ENCODE results near the gene ARHGEF28.
A peak's percentile ranks its signal among the peaks of the same experiment; 100 is the strongest.

ARHGEF28 gene

GRCh38 chr5:73841641-73842040 is 215.6 kb downstream of the ARHGEF28 start:
- H3K4me3 ChIP-seq (ENCODE audit: control insufficient read depth, low read depth, low read length): no peak overlapping the region
- TF ChIP-seq, protein P1, sequence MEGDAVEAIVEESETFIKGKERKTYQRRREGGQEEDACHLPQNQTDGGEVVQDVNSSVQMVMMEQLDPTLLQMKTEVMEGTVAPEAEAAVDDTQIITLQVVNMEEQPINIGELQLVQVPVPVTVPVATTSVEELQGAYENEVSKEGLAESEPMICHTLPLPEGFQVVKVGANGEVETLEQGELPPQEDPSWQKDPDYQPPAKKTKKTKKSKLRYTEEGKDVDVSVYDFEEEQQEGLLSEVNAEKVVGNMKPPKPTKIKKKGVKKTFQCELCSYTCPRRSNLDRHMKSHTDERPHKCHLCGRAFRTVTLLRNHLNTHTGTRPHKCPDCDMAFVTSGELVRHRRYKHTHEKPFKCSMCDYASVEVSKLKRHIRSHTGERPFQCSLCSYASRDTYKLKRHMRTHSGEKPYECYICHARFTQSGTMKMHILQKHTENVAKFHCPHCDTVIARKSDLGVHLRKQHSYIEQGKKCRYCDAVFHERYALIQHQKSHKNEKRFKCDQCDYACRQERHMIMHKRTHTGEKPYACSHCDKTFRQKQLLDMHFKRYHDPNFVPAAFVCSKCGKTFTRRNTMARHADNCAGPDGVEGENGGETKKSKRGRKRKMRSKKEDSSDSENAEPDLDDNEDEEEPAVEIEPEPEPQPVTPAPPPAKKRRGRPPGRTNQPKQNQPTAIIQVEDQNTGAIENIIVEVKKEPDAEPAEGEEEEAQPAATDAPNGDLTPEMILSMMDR (IDR thresholded peaks at IDR 0.05; ENCODE audit: control insufficient read depth, insufficient read depth, low read depth, low read length, missing control alignments): no peak
- no peak for DNase-seq (ENCODE audit: low read depth)

GRCh38 chr5:73844165-73844564 is 218.2 kb downstream of the ARHGEF28 start:
- H3K4me3 ChIP-seq (ENCODE audit: control insufficient read depth, low read depth, low read length): no peak overlapping the region
- DNase-seq (ENCODE audit: low read depth): no peak
- TF ChIP-seq, protein P1 (IDR thresholded peaks at IDR 0.05; ENCODE audit: control insufficient read depth, insufficient read depth, low read depth, low read length, missing control alignments): no peak

DNA sequence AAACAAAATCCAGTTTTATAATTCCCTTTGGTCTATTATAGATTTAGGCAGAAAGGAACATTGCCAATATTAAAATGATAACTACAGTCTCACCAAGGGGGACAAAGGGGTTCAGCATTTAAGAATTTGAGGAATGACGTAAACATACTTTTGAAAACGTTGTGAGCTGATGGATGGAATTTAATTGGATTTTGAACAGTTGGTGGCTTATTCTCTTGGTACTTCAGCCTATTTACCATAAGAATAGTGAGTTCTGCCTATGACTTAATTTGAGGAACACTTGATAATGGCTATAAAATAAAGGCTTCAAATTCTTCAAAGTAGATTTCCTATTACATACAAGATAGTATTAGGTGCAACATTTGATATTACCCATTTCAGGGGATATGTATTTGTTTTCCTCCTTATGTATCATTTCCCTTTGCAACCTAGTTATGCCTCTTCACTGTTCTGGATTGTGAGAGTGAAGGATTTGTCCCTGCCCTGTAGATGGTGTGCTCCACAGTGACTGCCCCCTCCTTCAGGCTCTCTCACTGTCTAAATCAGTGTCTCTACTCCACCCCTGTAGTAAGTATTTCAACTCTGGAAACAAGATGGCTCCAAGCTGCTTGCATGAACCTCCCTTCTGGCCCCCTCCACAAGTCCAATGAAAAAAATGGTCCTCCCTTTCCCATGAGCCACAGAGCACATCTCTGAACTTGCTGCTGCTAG is 225.6 kb downstream of the ARHGEF28 start:
- no peak overlapping the region for H3K4me3 ChIP-seq (ENCODE audit: control insufficient read depth, low read depth, low read length)
- no peak for DNase-seq (ENCODE audit: low read depth)
- TF ChIP-seq, protein P1 (IDR thresholded peaks at IDR 0.05; ENCODE audit: control insufficient read depth, insufficient read depth, low read depth, low read length, missing control alignments): no peak

DNA sequence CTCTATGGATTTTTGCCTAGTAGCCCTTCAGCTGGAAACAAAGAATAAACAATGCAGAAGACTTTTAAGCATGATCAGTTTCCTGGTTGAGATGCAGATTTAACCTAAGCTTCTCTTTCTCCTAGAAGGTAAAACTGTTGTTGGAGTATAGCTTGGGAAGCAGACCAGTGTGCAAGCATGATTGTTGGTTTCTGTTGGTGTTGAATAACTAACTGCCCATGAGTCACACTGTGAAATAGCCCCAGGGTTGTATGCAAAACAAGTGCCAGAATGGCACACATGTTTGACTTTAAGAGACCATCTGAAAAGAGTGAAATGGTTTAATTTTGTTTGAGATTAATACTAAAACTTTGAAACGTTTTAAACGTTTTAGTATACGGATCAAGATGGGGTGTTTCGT is 227.1 kb downstream of the ARHGEF28 start:
- TF ChIP-seq, protein P1 (IDR thresholded peaks at IDR 0.05; ENCODE audit: control insufficient read depth, insufficient read depth, low read depth, low read length, missing control alignments): no peak
- DNase-seq (ENCODE audit: low read depth): peak; percentile 63
- H3K4me3 ChIP-seq (ENCODE audit: control insufficient read depth, low read depth, low read length): no peak overlapping the region

DNA sequence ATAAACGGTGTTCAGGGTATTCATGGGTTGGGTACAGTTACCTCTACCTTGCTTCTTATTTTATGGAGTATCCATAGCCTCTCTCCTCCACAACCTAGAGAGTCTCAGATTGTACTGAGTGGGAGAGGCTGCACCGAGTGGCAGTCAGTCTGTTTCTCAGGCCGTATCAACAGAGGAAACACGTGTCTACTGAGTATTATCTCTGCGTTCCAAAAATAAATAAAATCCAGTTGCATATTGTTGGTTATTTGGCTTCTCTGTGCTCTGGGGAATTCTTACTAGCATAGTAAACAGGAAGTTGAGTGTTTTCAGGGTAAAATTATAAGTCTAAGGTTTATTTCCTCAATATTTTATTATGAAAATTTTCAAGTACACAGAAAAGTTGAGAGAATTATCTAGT is 231.0 kb downstream of the ARHGEF28 start:
- TF ChIP-seq, protein P1 (IDR thresholded peaks at IDR 0.05; ENCODE audit: control insufficient read depth, insufficient read depth, low read depth, low read length, missing control alignments): no peak
- no peak overlapping the region for H3K4me3 ChIP-seq (ENCODE audit: control insufficient read depth, low read depth, low read length)
- no peak for DNase-seq (ENCODE audit: low read depth)

DNA sequence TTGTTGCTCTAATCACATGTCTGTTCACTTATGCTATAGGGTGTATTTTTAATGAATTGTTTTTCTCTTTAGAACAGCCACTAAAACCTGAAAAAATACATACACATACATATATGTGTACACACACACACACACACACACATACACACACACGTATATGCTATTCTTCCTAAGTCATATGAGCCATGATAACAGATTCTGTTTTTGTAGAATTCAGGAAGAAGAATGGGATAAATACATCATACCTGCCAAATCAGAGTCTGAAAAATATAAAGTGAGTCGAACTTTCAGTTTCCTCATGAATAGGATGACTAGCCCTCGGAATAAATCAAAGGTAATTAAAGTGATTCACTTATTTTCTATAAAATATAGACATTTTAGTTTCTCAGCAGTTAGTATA is 231.4 kb downstream of the ARHGEF28 start:
- H3K4me3 ChIP-seq (ENCODE audit: control insufficient read depth, low read depth, low read length): no peak overlapping the region

More for the DNA sequence above, 231.4 kb downstream of the ARHGEF28 start:
- TF ChIP-seq, protein P1 (IDR thresholded peaks at IDR 0.05; ENCODE audit: control insufficient read depth, insufficient read depth, low read depth, low read length, missing control alignments): no peak
- no peak for DNase-seq (ENCODE audit: low read depth)
